Adrenal gland (tissue), 12 donors: ENCODE results near the gene ADPRM. TPM values are rescaled to one million over a fixed set of nuclear protein-coding genes. Genes with fewer than 3 reads are reported as not detected.

Experiments
- DNase-seq, 7 donors: peaks; one replicate each; pipeline ENCODE4 v3.0.0-alpha.2; 2019 to 2020
- H3K27ac ChIP-seq, 5 donors: fragments of 200-600 bp; sonication (generic) in 4 of 5; 1 replicate in 3 of 5; 2 replicates in 2 of 5; pipeline versions ENCODE4 v1.5.1 to v1.8.0; 2016 to 2020; ENCODE audit warnings: mild to moderate bottlenecking in 1 of 5
- H3K27me3 ChIP-seq: fragments of 200-600 bp; 2 replicates; pipeline ENCODE4 v1.8.0; 2021
- H3K36me3 ChIP-seq, 2 donors: fragments of 200-600 bp; replicated peaks in 1 of 2; 1 replicate in 1 of 2; 2 replicates in 1 of 2; pipeline versions ENCODE4 v1.5.1 to v1.8.0; 2018 to 2022
- H3K4me1 ChIP-seq, 2 donors: fragments of 200-600 bp; replicated peaks in 1 of 2; 1 replicate in 1 of 2; 2 replicates in 1 of 2; pipeline versions ENCODE4 v1.5.1 to v1.8.0; 2018 to 2021
- H3K4me3 ChIP-seq, 4 donors: fragments of 200-600 bp; sonication (generic) in 3 of 4; one replicate each; pipeline ENCODE4 v1.5.1; 2016 to 2018
- H3K9me3 ChIP-seq, 3 donors: fragments of 200-600 bp; sonication (generic) in 1 of 3; replicated peaks in 1 of 3; 1 replicate in 2 of 3; 2 replicates in 1 of 3; pipeline versions ENCODE4 v1.5.1 to v1.8.0; 2016 to 2021
- POLR2A ChIP-seq, 2 donors: fragments of 450-650 bp; IDR thresholded peaks; one replicate each; pipeline ENCODE4 v1.6.1; 2017; ENCODE audit warnings: antibody characterized with exemption in 2 of 2, mild to moderate bottlenecking in 2 of 2, moderate library complexity in 1 of 2
- WGBS, 4 donors: extraction: QIAGEN DNeasy Blood & Tissue Kit in 2 of 4; methylation state at CpG; one replicate each; pipeline versions ENCODE4 v1.1.5 to v1.1.7; 2013 to 2017; 5-methylcytosine and 5-hydroxymethylcytosine counted together
- intact Hi-C, 2 donors: fragments of 100-400 bp; cut with DNase I; formaldehyde crosslinking; loops; one replicate each; pipeline versions ENCODE4 v1.14.1 to v1.15.0; 2022 to 2023
- polyA plus RNA-seq, 3 donors: library from polyadenylated mRNA; stranded (reverse); fragments of 200-250 nt in 2 of 3; fragments of 350-450 nt in 1 of 3; fragmentation: Illumina TruSeq in 1 of 3; extraction: RNeasy Lipid Tissue Mini Kit (QIAGEN cat#74804) in 1 of 3; gene quantifications; one replicate each; pipeline ENCODE4 v1.2.3, GENCODE V29; 2013 to 2014
- total RNA-seq, 9 donors: library from RNA; depleted of rRNA in 4 of 9; stranded (reverse); fragments of >200 nt in 4 of 9; fragments of 120-200 nt in 1 of 9; fragmentation: NEBNext Ultra II Directional in 1 of 9; extraction: Animal tissue kit (Norgen Biotek cat#: 25700) in 1 of 9; gene quantifications; one replicate each; pipeline versions ENCODE4 v1.1.0 to v1.2.4, GENCODE V29; 2013 to 2023
- TF ChIP-seq, protein P1 (sequence below), 6 experiments: fragments of 450-650 bp in 4 of 6; fragments of 200-600 bp in 2 of 6; sonication (generic) in 1 of 6; IDR thresholded peaks; 1 replicate in 5 of 6; 2 replicates in 1 of 6; pipeline versions ENCODE4 v1.5.1 to v1.8.0; 2016 to 2021; ENCODE audit warnings: antibody characterized with exemption in 6 of 6, mild to moderate bottlenecking in 2 of 6, moderate library complexity in 1 of 6
- donor health status: healthy with polysubstance abuse.
- donor health status: Bipolar disorder and iron deficiency.
- donor health status: DM: yes; HTN: yes; CAD: no.
- donor health status: DM: no; HTN: no; CAD: no.
- donor health status: DM: no; HTN: no; CAD: no.
- donor health status: DM: yes; HTN: yes; CAD: no.

Gene ADPRM
- total and polyA plus RNA-seq, 12 donors: 3.8 to 12.1 (median 8.2) TPM

DNA sequence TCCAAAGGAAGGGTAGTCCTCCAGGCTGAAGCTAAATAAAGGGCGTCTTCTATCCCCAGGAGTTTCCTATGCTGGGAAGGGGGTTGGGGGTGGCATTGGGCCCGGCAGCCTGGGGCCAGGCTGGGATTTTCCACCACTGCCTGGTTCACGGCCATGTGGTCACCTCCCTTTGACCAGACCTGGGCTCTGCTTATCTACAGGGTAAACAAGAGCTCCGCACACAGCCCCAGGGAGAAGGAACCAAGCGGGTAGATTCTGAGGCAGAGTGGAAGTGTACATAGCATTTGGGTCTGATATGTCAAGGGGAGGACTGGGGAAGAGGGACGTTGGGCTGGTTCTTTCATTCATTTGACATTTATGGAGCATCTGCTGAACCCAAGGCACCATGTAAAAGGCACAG is 59.7 kb downstream of the ADPRM start:
- Histone ChIP-seq H3K27me3 (no peaks in the 10 kb centered on the region), H3K9me3 (no peaks in the 10 kb centered on the region), H3K4me1 (no peaks in the 10 kb centered on the region), H3K4me3 (no peak overlapping the region), H3K27ac (no peak overlapping the region), H3K36me3 (no peaks in the 10 kb centered on the region)
- no peak for TF ChIP-seq POLR2A (IDR thresholded peaks at IDR 0.05)
- TF ChIP-seq, protein P1, sequence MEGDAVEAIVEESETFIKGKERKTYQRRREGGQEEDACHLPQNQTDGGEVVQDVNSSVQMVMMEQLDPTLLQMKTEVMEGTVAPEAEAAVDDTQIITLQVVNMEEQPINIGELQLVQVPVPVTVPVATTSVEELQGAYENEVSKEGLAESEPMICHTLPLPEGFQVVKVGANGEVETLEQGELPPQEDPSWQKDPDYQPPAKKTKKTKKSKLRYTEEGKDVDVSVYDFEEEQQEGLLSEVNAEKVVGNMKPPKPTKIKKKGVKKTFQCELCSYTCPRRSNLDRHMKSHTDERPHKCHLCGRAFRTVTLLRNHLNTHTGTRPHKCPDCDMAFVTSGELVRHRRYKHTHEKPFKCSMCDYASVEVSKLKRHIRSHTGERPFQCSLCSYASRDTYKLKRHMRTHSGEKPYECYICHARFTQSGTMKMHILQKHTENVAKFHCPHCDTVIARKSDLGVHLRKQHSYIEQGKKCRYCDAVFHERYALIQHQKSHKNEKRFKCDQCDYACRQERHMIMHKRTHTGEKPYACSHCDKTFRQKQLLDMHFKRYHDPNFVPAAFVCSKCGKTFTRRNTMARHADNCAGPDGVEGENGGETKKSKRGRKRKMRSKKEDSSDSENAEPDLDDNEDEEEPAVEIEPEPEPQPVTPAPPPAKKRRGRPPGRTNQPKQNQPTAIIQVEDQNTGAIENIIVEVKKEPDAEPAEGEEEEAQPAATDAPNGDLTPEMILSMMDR (IDR thresholded peaks at IDR 0.05): no peak
- intact Hi-C loops: no loop called here
- WGBS, 4 donors: 91 to 94% (median 91%) methylated on average over 6 of the region's 6 CpGs
- DNase-seq: no peak

DNA sequence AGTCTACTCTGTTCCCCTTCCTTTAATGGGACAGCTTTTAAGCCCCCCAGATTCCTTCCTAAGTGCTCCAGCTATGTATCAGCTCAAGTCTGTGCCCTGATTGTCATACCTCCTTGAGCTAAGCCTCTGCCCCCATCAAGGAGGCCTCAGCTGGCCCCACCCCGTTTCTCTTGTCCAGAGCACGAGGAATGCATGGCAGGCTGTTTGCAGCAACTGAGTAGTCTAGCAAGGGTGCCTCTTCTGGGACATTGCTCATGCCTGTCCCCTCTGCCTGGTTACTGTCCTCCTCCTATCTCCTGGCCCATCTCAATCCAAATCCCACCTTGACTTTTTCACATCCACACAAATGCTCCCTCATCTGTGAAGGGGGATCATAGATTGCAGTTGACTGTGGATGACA is 60.3 kb downstream of the ADPRM start:
- Histone ChIP-seq H3K9me3 (no peaks in the 10 kb centered on the region), H3K27ac (no peak overlapping the region), H3K27me3 (no peaks in the 10 kb centered on the region), H3K4me1 (no peaks in the 10 kb centered on the region), H3K36me3 (no peaks in the 10 kb centered on the region), H3K4me3 (no peak overlapping the region)
- TF ChIP-seq, protein P1 (IDR thresholded peaks at IDR 0.05): no peak
- no peak for TF ChIP-seq POLR2A (IDR thresholded peaks at IDR 0.05)
- intact Hi-C loops: no loop called here
- no peak for DNase-seq
- 76 to 95% (median 90%) methylated on average over 2 of the region's 2 CpGs for WGBS, 4 donors

DNA sequence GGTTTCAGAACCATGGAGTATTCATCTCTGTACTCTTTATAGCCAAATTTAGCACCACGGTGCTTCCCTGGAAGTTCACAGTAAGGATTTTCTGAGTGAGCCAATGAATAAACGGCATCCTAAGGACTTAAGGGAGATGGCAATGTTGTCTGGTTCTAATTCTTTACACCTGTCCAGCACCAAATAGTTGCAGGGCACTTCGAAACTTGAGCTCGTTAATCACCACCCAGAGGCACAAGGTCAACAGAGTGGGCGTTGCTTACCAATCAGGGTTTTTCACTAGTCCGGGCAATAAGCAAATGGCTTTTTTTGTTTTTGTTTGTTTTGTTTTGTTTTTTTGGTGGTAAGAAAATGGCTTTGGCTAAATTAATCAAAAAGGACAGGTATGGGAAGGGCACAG is 60.7 kb downstream of the ADPRM start:
- no peak overlapping the region for H3K27ac ChIP-seq
- no peak overlapping the region for H3K4me3 ChIP-seq
- 78 to 81% (median 80%) methylated on average over 6 of the region's 6 CpGs for WGBS, 4 donors
- H3K36me3 ChIP-seq: no peaks in the 10 kb centered on the region
- no peaks in the 10 kb centered on the region for H3K9me3 ChIP-seq
- no peak for DNase-seq
- intact Hi-C loops: no loop called here
- H3K27me3 ChIP-seq: no peaks in the 10 kb centered on the region
- H3K4me1 ChIP-seq: no peaks in the 10 kb centered on the region
- TF ChIP-seq, protein P1 (IDR thresholded peaks at IDR 0.05): no peak
- TF ChIP-seq POLR2A (IDR thresholded peaks at IDR 0.05): no peak

Other genes with a start within 250 kb of the ADPRM start
- gene MYH4, start 228.0 kb upstream of the ADPRM start, total RNA-seq: not detected
- not detected for gene MYH4, start 228.0 kb upstream of the ADPRM start, polyA plus RNA-seq
- 1 to 10 TPM in 1 of 9 donors, not detected in 8; 1.9 TPM for gene MYH1, start 179.1 kb upstream of the ADPRM start, total RNA-seq
- under 1 TPM in 1 of 3 donors, not detected in 2; 0.07 TPM for gene MYH1, start 179.1 kb upstream of the ADPRM start, polyA plus RNA-seq
- gene MYH2, start 147.9 kb upstream of the ADPRM start, total RNA-seq: 1 to 10 TPM in 2 of 9 donors, under 1 TPM in 1, not detected in 6; under 0.01 to 7.4 (median 1.4) TPM
- gene MYH2, start 147.9 kb upstream of the ADPRM start, polyA plus RNA-seq: under 1 TPM in 1 of 3 donors, not detected in 2; 0.10 TPM
- 1 to 10 TPM in 3 of 9 donors, under 1 TPM in 5, not detected in 1; 0.43 to 2.3 (median 0.85) TPM for gene MYH3, start 40.3 kb upstream of the ADPRM start, total RNA-seq
- 1 to 10 TPM in 2 of 3 donors, under 1 TPM in 1; 0.62 to 9.3 (median 3.9) TPM for gene MYH3, start 40.3 kb upstream of the ADPRM start, polyA plus RNA-seq
- 10 to 100 TPM; 19.2 to 55.7 (median 35.3) TPM for gene SCO1, start 61 bp upstream of the ADPRM start, total RNA-seq
- 10 to 100 TPM in 1 of 3 donors, 1 to 10 TPM in 2; 6.1 to 36.3 (median 7.9) TPM for gene SCO1, start 61 bp upstream of the ADPRM start, polyA plus RNA-seq
- gene TMEM220, start 32.4 kb downstream of the ADPRM start, total RNA-seq: 10 to 100 TPM; 10.3 to 33.2 (median 20.7) TPM
- gene TMEM220, start 32.4 kb downstream of the ADPRM start, polyA plus RNA-seq: 10 to 100 TPM; 20.8 to 27.6 (median 24.4) TPM
- gene TMEM238L, start 106.5 kb downstream of the ADPRM start, total RNA-seq: under 1 TPM in 1 of 9 donors, not detected in 8; 0.14 TPM
- under 1 TPM in 1 of 3 donors, not detected in 2; 0.07 TPM for gene TMEM238L, start 106.5 kb downstream of the ADPRM start, polyA plus RNA-seq
- 1 to 10 TPM in 3 of 9 donors, under 1 TPM in 2, not detected in 4; 0.10 to 2.2 (median 1.1) TPM for gene PIRT, start 140.5 kb downstream of the ADPRM start, total RNA-seq
- under 1 TPM; 0.10 to 0.84 (median 0.16) TPM for gene PIRT, start 140.5 kb downstream of the ADPRM start, polyA plus RNA-seq